Dendritic cell treated with granulocyte-macrophage colony-stimulating factor and Interleukin-4, amounts not matched to agents 40 ng/mL and 50 ng/mL, for 4 days (primary cell): ENCODE results near the gene ATG101.

Experiments used
- H3K27ac Mint-ChIP-seq: one replicate; pipeline ENCODE4 v1.8.0; 2022; ENCODE audit warnings: mild to moderate bottlenecking, mixed read lengths
- H3K27me3 Mint-ChIP-seq: one replicate; pipeline ENCODE4 v1.8.0; 2022; ENCODE audit warnings: mild to moderate bottlenecking, mixed read lengths
- H3K36me3 Mint-ChIP-seq: one replicate; pipeline ENCODE4 v1.8.0; 2022; ENCODE audit warnings: low read depth, mixed read lengths
- H3K4me1 Mint-ChIP-seq: one replicate; pipeline ENCODE4 v1.8.0; 2022; ENCODE audit warnings: low read depth, mixed read lengths
- H3K4me3 Mint-ChIP-seq: one replicate; pipeline ENCODE4 v1.8.0; 2022; ENCODE audit warnings: mild to moderate bottlenecking, moderate library complexity, mixed read lengths
- H3K9me3 Mint-ChIP-seq: one replicate; pipeline ENCODE4 v1.8.0; 2022; ENCODE audit warnings: mixed read lengths
- intact Hi-C: fragments of 100-400 bp; cut with micrococcal nuclease; formaldehyde crosslinking; loops from one replicate; pipeline ENCODE4 v1.15.0; 2022

The ATG101 gene

GRCh38 chr12:52070185-52070925 lies 577 bp downstream of the ATG101 start:
- peaks cover 42% of the 10 kb centered on the region for H3K36me3 Mint-ChIP-seq
- H3K27me3 Mint-ChIP-seq, result peaks cover 10% of the 10 kb centered on the region
- H3K4me3 Mint-ChIP-seq, result peak overlapping the region; percentile 88
- intact Hi-C loops, result no loop called here
- H3K4me1 Mint-ChIP-seq, result peaks cover 54% of the 10 kb centered on the region
- no peaks in the 10 kb centered on the region for H3K9me3 Mint-ChIP-seq
- peak overlapping the region; percentile 97 for H3K27ac Mint-ChIP-seq

GRCh38 chr12:52073531-52074381 lies 4.0 kb downstream of the ATG101 start:
- Mint-ChIP-seq H3K27ac (peak overlapping the region; percentile 25), H3K36me3 (peaks cover 74% of the 10 kb centered on the region), H3K27me3 (no peaks in the 10 kb centered on the region), H3K9me3 (no peaks in the 10 kb centered on the region), H3K4me1 (peaks cover 46% of the 10 kb centered on the region), H3K4me3 (no peak overlapping the region)
- intact Hi-C loops, result no loop called here

- peaks cover 76% of the 10 kb centered on the region for H3K36me3 Mint-ChIP-seq
- peaks cover 40% of the 10 kb centered on the region for H3K4me1 Mint-ChIP-seq
Observed at GRCh38 chr12:52074971-52075724, 5.4 kb downstream of the ATG101 start.

GRCh38 chr12:52076811-52077210 lies 7.0 kb downstream of the ATG101 start:
- Mint-ChIP-seq H3K36me3 (peaks cover 73% of the 10 kb centered on the region), H3K4me3 (no peak overlapping the region), H3K27me3 (peaks cover under 1% of the 10 kb centered on the region), H3K9me3 (no peaks in the 10 kb centered on the region), H3K27ac (no peak overlapping the region), H3K4me1 (peaks cover 35% of the 10 kb centered on the region)
- intact Hi-C loops, result no loop called here

More at GRCh38 chr12:52074971-52075724, 5.4 kb downstream of the ATG101 start:
- Mint-ChIP-seq H3K27me3 (no peaks in the 10 kb centered on the region), H3K27ac (no peak overlapping the region), H3K9me3 (no peaks in the 10 kb centered on the region), H3K4me3 (no peak overlapping the region)
- intact Hi-C loops, result no loop called here

DNA sequence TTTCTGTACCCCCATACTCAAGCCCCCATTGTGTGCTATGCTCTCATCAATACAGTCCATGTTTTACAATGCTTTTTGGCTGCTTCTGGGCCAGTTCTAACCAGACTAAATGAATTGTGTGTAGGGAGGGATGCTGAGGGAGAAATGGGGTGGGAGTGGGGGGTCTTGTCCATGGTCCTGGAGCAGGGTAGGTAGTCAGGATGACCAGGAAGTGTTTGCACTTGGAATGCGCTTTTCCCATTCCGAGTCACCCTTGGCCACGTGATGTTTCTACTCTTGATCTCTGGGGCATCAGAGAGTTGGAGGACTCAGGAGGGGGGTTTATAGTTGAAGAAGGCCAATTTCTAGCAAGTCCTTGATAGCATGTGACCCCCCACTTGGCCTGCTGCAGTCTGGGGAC lies 8.5 kb downstream of the ATG101 start:
- Mint-ChIP-seq H3K4me3 (no peak overlapping the region), H3K27ac (no peak overlapping the region), H3K9me3 (no peaks in the 10 kb centered on the region), H3K27me3 (peaks cover 2% of the 10 kb centered on the region), H3K36me3 (peaks cover 61% of the 10 kb centered on the region), H3K4me1 (peaks cover 34% of the 10 kb centered on the region)
- intact Hi-C loops, result no loop called here

DNA sequence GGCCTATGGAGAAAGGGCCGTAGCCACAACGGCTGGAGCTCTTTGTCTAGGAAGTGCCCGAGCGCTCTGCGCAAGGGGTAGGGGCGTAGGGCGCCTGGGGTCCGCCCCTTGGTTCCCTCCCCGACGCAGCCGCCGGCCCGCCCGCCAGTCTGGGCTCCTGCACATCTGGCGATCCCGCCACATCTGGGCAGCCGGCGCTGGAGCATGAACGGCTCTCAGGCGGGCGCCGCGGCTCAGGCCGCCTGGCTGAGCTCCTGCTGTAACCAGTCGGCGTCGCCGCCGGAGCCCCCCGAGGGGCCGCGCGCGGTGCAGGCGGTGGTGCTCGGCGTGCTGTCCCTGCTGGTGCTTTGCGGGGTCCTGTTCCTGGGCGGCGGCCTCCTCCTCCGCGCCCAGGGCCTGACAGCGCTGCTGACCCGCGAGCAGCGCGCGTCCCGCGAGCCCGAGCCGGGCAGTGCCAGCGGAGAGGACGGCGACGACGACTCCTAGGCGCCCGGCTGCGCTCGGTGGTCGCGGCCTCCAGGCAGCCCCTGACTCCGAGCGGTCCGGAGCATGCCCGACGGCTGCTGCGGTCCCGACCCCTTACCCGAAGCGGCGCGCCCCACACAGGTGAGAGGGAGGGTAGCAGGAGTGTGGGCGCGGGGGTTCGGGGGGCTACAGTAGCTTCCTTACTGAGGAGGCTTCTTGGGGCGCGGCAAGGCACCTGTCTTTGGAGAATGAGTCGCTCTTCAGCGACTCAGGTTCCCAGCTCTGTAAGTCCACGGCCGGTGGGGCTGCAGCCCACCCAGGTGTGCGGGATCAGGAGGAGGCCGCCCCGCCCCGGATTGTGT lies 10.0 kb downstream of the ATG101 start, which contains the start of gene SMIM41:
TSS of gene SMIM41 (plus strand) at position 129 of the 827 bp plus-strand sequence. CDS start at position 205, 76 bp downstream.
- Mint-ChIP-seq H3K9me3 (no peaks in the 10 kb centered on the region), H3K27ac (no peak within 1 kb of the TSS), H3K4me1 (peaks cover 26% of the 10 kb centered on the region), H3K27me3 (peaks cover 9% of the 10 kb centered on the region), H3K4me3 (no peak within 1 kb of the TSS), H3K36me3 (peaks cover 46% of the 10 kb centered on the region)
- intact Hi-C loops, result loop anchor here (5.0 kb wide), 1 partner anchor 43 kb away; no protein-coding TSS in a partner anchor

GRCh38 chr12:52080403-52081251 lies 10.8 kb downstream of the ATG101 start:
- H3K36me3 Mint-ChIP-seq, result peaks cover 37% of the 10 kb centered on the region
- H3K27ac Mint-ChIP-seq, result no peak overlapping the region
- peaks cover 26% of the 10 kb centered on the region for H3K4me1 Mint-ChIP-seq
- H3K4me3 Mint-ChIP-seq, result no peak overlapping the region
- intact Hi-C loops, result loop anchor here (5.0 kb wide), 1 partner anchor 42 kb away; no protein-coding TSS in a partner anchor
- no peaks in the 10 kb centered on the region for H3K9me3 Mint-ChIP-seq
- peaks cover 10% of the 10 kb centered on the region for H3K27me3 Mint-ChIP-seq

DNA sequence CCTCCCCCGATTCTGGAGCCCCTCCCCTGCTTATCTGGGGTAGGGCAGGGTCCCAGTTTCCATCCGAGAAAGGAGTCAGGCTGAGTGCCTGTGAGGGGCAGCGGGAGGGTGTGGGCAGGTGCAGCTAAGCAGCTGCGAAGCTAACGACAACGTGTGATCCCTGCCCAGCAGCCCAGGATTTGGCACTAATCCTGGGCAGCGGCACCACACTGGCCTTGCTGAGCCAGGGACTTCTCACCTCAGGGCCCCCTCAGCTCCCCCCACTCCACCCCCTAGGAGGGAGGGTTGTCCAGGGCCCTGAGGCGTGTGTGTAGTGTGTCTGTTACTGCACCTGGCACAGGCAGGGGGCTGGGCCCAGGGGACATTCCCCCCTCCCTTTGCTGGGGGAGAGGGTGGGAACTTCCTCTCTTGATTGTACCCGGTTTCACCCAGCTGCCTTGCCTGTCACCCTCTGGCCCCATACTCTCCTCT lies 11.5 kb downstream of the ATG101 start:
- Mint-ChIP-seq H3K4me3 (no peak overlapping the region), H3K9me3 (no peaks in the 10 kb centered on the region), H3K36me3 (peaks cover 31% of the 10 kb centered on the region), H3K4me1 (peaks cover 26% of the 10 kb centered on the region), H3K27ac (no peak overlapping the region), H3K27me3 (peaks cover 14% of the 10 kb centered on the region)
- intact Hi-C loops, result loop anchor here (5.0 kb wide), 1 partner anchor 41 kb away; no protein-coding TSS in a partner anchor

DNA sequence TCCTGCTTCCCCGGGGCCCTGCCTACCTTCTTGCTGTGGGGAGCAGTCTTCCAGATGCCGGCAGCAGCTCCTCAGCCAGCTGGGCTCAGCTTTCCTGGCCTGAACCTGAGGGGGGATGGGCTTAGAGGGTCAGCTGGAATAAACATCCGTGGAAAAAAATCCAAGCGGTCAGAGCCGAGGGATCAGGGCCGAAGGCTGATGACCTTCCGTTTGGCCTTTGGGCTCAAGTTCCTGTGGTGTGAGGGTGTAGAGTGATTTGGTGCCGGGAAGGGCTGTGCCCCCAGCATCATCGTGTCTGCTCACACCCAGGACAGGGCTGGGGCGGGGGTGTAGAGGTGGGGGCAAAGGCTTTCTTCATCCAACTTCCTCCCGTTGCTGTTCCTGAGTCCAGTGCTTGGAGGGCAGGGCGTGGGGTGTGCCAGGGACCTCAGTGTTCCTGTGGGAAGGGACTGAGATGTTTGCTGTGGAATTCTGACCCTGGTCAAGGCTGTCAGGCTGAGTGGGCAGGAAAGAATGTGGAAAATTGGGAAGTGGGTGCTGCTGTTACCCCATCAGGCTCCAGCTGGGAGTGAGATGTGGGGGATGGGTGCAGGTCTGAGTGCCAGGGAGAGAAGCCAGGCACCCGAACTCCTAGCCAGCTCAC lies 12.4 kb downstream of the ATG101 start:
- intact Hi-C loops, result loop anchor here (5.0 kb wide), 1 partner anchor 40 kb away; no protein-coding TSS in a partner anchor
- Mint-ChIP-seq H3K36me3 (peaks cover 22% of the 10 kb centered on the region), H3K27ac (no peak overlapping the region), H3K27me3 (peaks cover 21% of the 10 kb centered on the region), H3K9me3 (no peaks in the 10 kb centered on the region), H3K4me3 (no peak overlapping the region), H3K4me1 (peaks cover 26% of the 10 kb centered on the region)

- H3K27me3 Mint-ChIP-seq, result peaks cover 25% of the 10 kb centered on the region
- no peak overlapping the region for H3K27ac Mint-ChIP-seq
- no peaks in the 10 kb centered on the region for H3K9me3 Mint-ChIP-seq
- intact Hi-C loops, result loop anchor here (5.0 kb wide), 1 partner anchor 40 kb away; no protein-coding TSS in a partner anchor
- peaks cover 26% of the 10 kb centered on the region for H3K4me1 Mint-ChIP-seq
- H3K4me3 Mint-ChIP-seq, result no peak overlapping the region
- H3K36me3 Mint-ChIP-seq, result peaks cover 17% of the 10 kb centered on the region
Observed at GRCh38 chr12:52082669-52082987, 12.8 kb downstream of the ATG101 start.

GRCh38 chr12:52082988-52083637 lies 13.3 kb downstream of the ATG101 start:
- Mint-ChIP-seq H3K27ac (no peak overlapping the region), H3K4me1 (peaks cover 26% of the 10 kb centered on the region), H3K27me3 (peaks cover 29% of the 10 kb centered on the region), H3K4me3 (no peak overlapping the region), H3K9me3 (no peaks in the 10 kb centered on the region), H3K36me3 (peaks cover 12% of the 10 kb centered on the region)
- intact Hi-C loops, result loop anchor here (1.0 to 5.0 kb wide), 2 partner anchors 39 to 58 kb away; no protein-coding TSS in a partner anchor
